H1 (cell line): Measurements from ENCODE around the gene RAB34. TPM values are rescaled to one million over a fixed set of nuclear protein-coding genes. Genes with fewer than 3 reads are reported as not detected.

ENCODE experiments used
- CTCF ChIA-PET: fragments of 300-600 bp; sonication (Branson Sonifier 250); formaldehyde crosslinking; loops from one replicate; lab custom pipeline; 2021; ENCODE audit not compliant: partially characterized antibody; lab: Charles Lee
- POLR2A ChIA-PET: fragments of 300-600 bp; sonication (Branson Sonifier 250); formaldehyde crosslinking; loops from one replicate; lab custom pipeline; 2021; ENCODE audit warnings: inconsistent platforms; ENCODE audit not compliant: partially characterized antibody; lab: Charles Lee
- DNase-seq, 2 experiments: peaks; one replicate each; pipeline versions ENCODE4 v3.0.0 to v3.0.0-alpha.2; 2010 to 2022; ENCODE audit warnings: low spot score in 2 of 2, low read depth in 1 of 2, mixed read lengths in 1 of 2
- FAIRE-seq: peaks from 2 replicates; lab custom pipeline; 2011; peaks lifted over from hg19 to GRCh38; lab: Jason Lieb, UNC
- H2AFZ ChIP-seq: 2 replicates; pipeline ENCODE4 v1.8.1; 2012; ENCODE audit warnings: low read length, inconsistent platforms
- H2AK5ac ChIP-seq: 2 replicates; pipeline ENCODE4 v1.6.1; 2013; ENCODE audit warnings: low read depth, low read length
- H2BK120ac ChIP-seq: replicated peaks from 2 replicates; pipeline ENCODE3; 2013; ENCODE audit warnings: low read depth, low read length, inconsistent platforms
- H2BK12ac ChIP-seq: 2 replicates; pipeline ENCODE4 v1.6.1; 2013; ENCODE audit warnings: low read depth, low read length
- H2BK15ac ChIP-seq: 2 replicates; pipeline ENCODE4 v1.6.1; 2013; ENCODE audit warnings: low read length
- H2BK20ac ChIP-seq: 2 replicates; pipeline ENCODE4 v1.6.1; 2013; ENCODE audit warnings: low read length
- H2BK5ac ChIP-seq: 2 replicates; pipeline ENCODE4 v1.6.1; 2013; ENCODE audit warnings: low read depth, low read length
- H3K14ac ChIP-seq: 2 replicates; pipeline ENCODE4 v1.6.1; 2013; ENCODE audit warnings: inconsistent platforms; ENCODE audit not compliant: insufficient read length
- H3K18ac ChIP-seq: 2 replicates; pipeline ENCODE4 v1.6.1; 2013; ENCODE audit warnings: low read length; ENCODE audit errors: extremely low read depth
- H3K23ac ChIP-seq: 2 replicates; pipeline ENCODE4 v1.6.1; 2013; ENCODE audit warnings: inconsistent platforms; ENCODE audit not compliant: insufficient read length
- H3K23me2 ChIP-seq: 2 replicates; pipeline ENCODE4 v1.6.1; 2013; ENCODE audit warnings: low read depth, low read length
- H3K27ac ChIP-seq: 2 replicates; pipeline ENCODE4 v1.6.1; 2011; ENCODE audit warnings: low read depth, low read length, inconsistent platforms
- H3K27me3 ChIP-seq, 4 experiments: replicated peaks in 1 of 4; 1 replicate in 1 of 4; 2 replicates in 3 of 4; pipeline versions ENCODE4 v1.6.1 to v1.8.1; 2011 to 2013; ENCODE audit warnings: low read length in 3 of 4, mild to moderate bottlenecking in 3 of 4, inconsistent platforms in 2 of 4, mixed read lengths in 2 of 4, moderate library complexity in 1 of 4; ENCODE audit not compliant: control insufficient read depth in 3 of 4, insufficient read depth in 3 of 4; ENCODE audit errors: extremely low read depth in 1 of 4
- H3K36me3 ChIP-seq, 4 experiments: 2 replicates each; pipeline versions ENCODE4 v1.6.1 to v1.8.1; 2011 to 2013; ENCODE audit warnings: mild to moderate bottlenecking in 4 of 4, low read length in 3 of 4, moderate library complexity in 2 of 4, control low read depth in 1 of 4, inconsistent platforms in 1 of 4; ENCODE audit not compliant: insufficient read depth in 4 of 4, control insufficient read depth in 2 of 4
- H3K4ac ChIP-seq: replicated peaks from 2 replicates; pipeline ENCODE3; 2013; ENCODE audit warnings: low read length, low read depth, mixed read lengths, inconsistent platforms; ENCODE audit not compliant: insufficient read length
- H3K4me1 ChIP-seq, 4 experiments: replicated peaks in 1 of 4; 1 replicate in 1 of 4; 2 replicates in 3 of 4; pipeline versions ENCODE4 v1.6.1 to v1.8.1; 2011 to 2013; ENCODE audit warnings: low read length in 3 of 4, inconsistent platforms in 2 of 4, mixed read lengths in 1 of 4; ENCODE audit not compliant: insufficient read depth in 4 of 4, control insufficient read depth in 3 of 4
- H3K4me2 ChIP-seq, 2 experiments: 2 replicates each; pipeline versions ENCODE4 v1.6.1 to v1.8.1; 2011 to 2013; ENCODE audit warnings: low read depth in 2 of 2, low read length in 2 of 2, control low read depth in 1 of 2, inconsistent platforms in 1 of 2, mild to moderate bottlenecking in 1 of 2; ENCODE audit not compliant: insufficient read depth in 1 of 2
- H3K4me3 ChIP-seq, 4 experiments: fragments of 200-600, 300-600 bp in 1 of 4; sonication (generic), shearing (Covaris generic), sonication (Bioruptor Twin) in 1 of 4; 2 replicates each; pipeline versions ENCODE4 v1.5.1 to v1.8.1; 2011 to 2016; ENCODE audit warnings: low read length in 4 of 4, low read depth in 3 of 4, control low read depth in 2 of 4, inconsistent platforms in 2 of 4, mild to moderate bottlenecking in 2 of 4, mixed read lengths in 1 of 4, moderate library complexity in 1 of 4; ENCODE audit not compliant: insufficient read depth in 2 of 4; ENCODE audit errors: extremely low read depth in 1 of 4
- H3K56ac ChIP-seq: replicated peaks from 2 replicates; pipeline ENCODE3; 2013; ENCODE audit warnings: low read depth, mild to moderate bottlenecking, mixed read lengths, low read length, inconsistent platforms; ENCODE audit not compliant: insufficient read length
- H3K79me1 ChIP-seq: 2 replicates; pipeline ENCODE4 v1.6.1; 2013; ENCODE audit warnings: low read depth, low read length, control low read depth
- H3K79me2 ChIP-seq, 2 experiments: 2 replicates each; pipeline versions ENCODE4 v1.6.1 to v1.8.1; 2012 to 2013; ENCODE audit warnings: low read length in 2 of 2, mild to moderate bottlenecking in 2 of 2, inconsistent platforms in 1 of 2; ENCODE audit not compliant: insufficient read depth in 2 of 2, control insufficient read depth in 1 of 2
- H3K9ac ChIP-seq, 4 experiments: replicated peaks in 1 of 4; 1 replicate in 1 of 4; 2 replicates in 3 of 4; pipeline versions ENCODE4 v1.6.1 to v1.8.1; 2011 to 2013; ENCODE audit warnings: low read depth in 3 of 4, low read length in 3 of 4, control low read depth in 2 of 4, mild to moderate bottlenecking in 2 of 4, moderate library complexity in 2 of 4, inconsistent platforms in 1 of 4; ENCODE audit errors: extremely low read depth in 1 of 4
- H3K9me3 ChIP-seq, 2 experiments: 2 replicates each; pipeline versions ENCODE4 v1.6.1 to v1.8.1; 2012 to 2013; ENCODE audit warnings: mild to moderate bottlenecking in 2 of 2, moderate library complexity in 2 of 2, control low read depth in 1 of 2, inconsistent platforms in 1 of 2, low read depth in 1 of 2, low read length in 1 of 2, mixed read lengths in 1 of 2; ENCODE audit not compliant: insufficient read depth in 2 of 2
- H4K20me1 ChIP-seq, 2 experiments: replicated peaks in 1 of 2; 2 replicates each; pipeline versions ENCODE3 to v1.8.1; 2011 to 2013; ENCODE audit warnings: inconsistent platforms in 2 of 2, low read length in 2 of 2, mild to moderate bottlenecking in 1 of 2; ENCODE audit not compliant: insufficient read depth in 2 of 2, control insufficient read depth in 1 of 2
- H4K5ac ChIP-seq: 2 replicates; pipeline ENCODE4 v1.6.1; 2013; ENCODE audit warnings: low read length, low read depth, mixed read lengths, inconsistent platforms; ENCODE audit not compliant: insufficient read length
- H4K8ac ChIP-seq: 2 replicates; pipeline ENCODE4 v1.8.0; 2013; ENCODE audit warnings: mild to moderate bottlenecking, moderate library complexity, low read length, inconsistent platforms; ENCODE audit not compliant: insufficient read depth; ENCODE audit errors: extremely low read depth
- H4K91ac ChIP-seq: replicated peaks from 2 replicates; pipeline ENCODE3; 2013; ENCODE audit warnings: low read length, mixed read lengths, inconsistent platforms; ENCODE audit not compliant: insufficient read length
- BCL11A ChIP-seq, 2 experiments: IDR thresholded peaks; one replicate each; pipeline ENCODE4 v1.6.1; 2011; ENCODE audit warnings: low read depth in 2 of 2, low read length in 2 of 2, mild to moderate bottlenecking in 2 of 2
- WGBS, 2 experiments: shearing (Covaris generic) in 1 of 2; methylation state at CpG; one replicate each; pipeline versions ENCODE4 v1.1.6 to v1.1.7; 2013 to 2015; ENCODE audit warnings: low lambda C conversion rate in 2 of 2, mixed read lengths in 2 of 2, inconsistent platforms in 1 of 2, low coverage in 1 of 2, missing lambda C conversion rate in 1 of 2; ENCODE audit not compliant: insufficient replicate concordance in 2 of 2, insufficient coverage in 1 of 2, insufficient read length in 1 of 2; ENCODE audit errors: extremely low coverage in 1 of 2, missing lambda C conversion rate in 1 of 2; 5-methylcytosine and 5-hydroxymethylcytosine counted together
- polyA plus RNA-seq, 7 experiments: library from polyadenylated mRNA; depleted of rRNA in 3 of 7; stranded (reverse) in 5 of 7; unstranded in 2 of 7; fragments of >200 nt in 5 of 7; fragments of 200-250 nt in 2 of 7; gene quantifications; 1 replicate in 5 of 7; 2 replicates in 1 of 7; 4 replicates in 1 of 7; pipeline versions ENCODE4 v1.2.1 to v1.2.3, GENCODE V29; 2011 to 2013; ENCODE audit warnings: missing spikeins in 2 of 7, mixed read lengths in 2 of 7
- total RNA-seq: library from RNA; stranded (reverse); fragmentation: NEBNext Ultra II Directional; extraction: Animal tissue kit (Norgen Biotek cat#: 25700); gene quantifications from 2 replicates; pipeline ENCODE4 v1.2.1, GENCODE V29; 2021

The RAB34 gene
- total and polyA plus RNA-seq, 2 of the 8 experiments (the other 6 are each of a cell fraction or from before 2014, with no cell fraction given) = 237 to 305 TPM

DNA sequence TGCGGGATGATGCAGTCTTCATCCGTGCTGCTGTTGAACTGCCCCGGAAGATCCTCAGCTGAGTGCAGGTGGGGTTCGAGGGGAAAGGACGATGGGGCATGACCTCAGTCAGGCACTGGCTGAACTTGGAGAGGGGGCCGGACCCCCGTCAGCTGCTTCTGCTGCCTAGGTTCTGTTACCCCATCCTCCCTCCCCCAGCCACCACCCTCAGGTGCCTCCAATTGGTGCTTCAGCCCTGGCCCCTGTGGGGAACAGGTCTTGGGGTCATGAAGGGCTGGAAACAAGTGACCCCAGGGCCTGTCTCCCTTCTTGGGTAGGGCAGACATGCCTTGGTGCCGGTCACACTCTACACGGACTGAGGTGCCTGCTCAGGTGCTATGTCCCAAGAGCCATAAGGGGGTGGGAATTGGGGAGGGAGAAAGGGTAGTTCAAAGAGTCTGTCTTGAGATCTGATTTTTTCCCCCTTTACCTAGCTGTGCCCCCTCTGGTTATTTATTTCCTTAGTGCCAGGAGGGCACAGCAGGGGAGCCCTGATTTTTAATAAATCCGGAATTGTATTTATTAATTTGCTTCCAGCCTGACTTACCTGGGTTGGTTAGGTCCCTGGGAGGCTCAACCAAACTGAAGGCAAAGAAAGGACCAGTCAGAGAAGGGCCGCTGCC lies 32.0 kb upstream of the RAB34 start:
- H2BK12ac ChIP-seq = no peak overlapping the region
- ChIA-PET CTCF (interaction anchor here (0.6 to 11.7 kb wide), 30 partner anchors 10 to 396 kb away, joined by 3 to 316 read pairs (median 4); partner anchors contain the start of genes FLOT2, NEK8, RPL23A and TLCD1), POLR2A (interaction anchor here (0.6 to 15.3 kb wide), 19 partner anchors 7 to 200 kb away, joined by 3 to 813 read pairs (median 4); partner anchors contain the start of genes FAM222B, NEK8, PROCA1 and RAB34)
- H3K4me3 ChIP-seq = no peak overlapping the region
- peaks cover 16 to 40% of the 10 kb centered on the region in 2 experiments for H3K79me2 ChIP-seq
- H3K4me2 ChIP-seq = no peak overlapping the region
- peaks cover 30 to 56% (median 33%) of the 10 kb centered on the region in 4 experiments for H3K36me3 ChIP-seq
- no peak overlapping the region for H3K4ac ChIP-seq
- no peak overlapping the region for H3K14ac ChIP-seq
- H2AFZ ChIP-seq = no peak overlapping the region
- no peak overlapping the region for H2BK120ac ChIP-seq
- WGBS, 2 experiments = 66% methylated on average over 11 of the region's 11 CpGs; no CpG with 5 or more reads in 1 of the 2 experiments
- 0 out of 2 replicates have a peak overlapping the region, but pooled peaks have one; percentile 6 for H3K27ac ChIP-seq
- peaks cover 14% of the 10 kb centered on the region for H3K79me1 ChIP-seq
- FAIRE-seq = no peak
- no peak overlapping the region for H4K8ac ChIP-seq
- H4K91ac ChIP-seq = no peak overlapping the region
- H3K18ac ChIP-seq = no peak overlapping the region
- H3K4me1 ChIP-seq = peaks cover 0 to 30% (median 24%) of the 10 kb centered on the region in 4 experiments; a peak in 6 of 7 replicates
- no peak overlapping the region for H2BK15ac ChIP-seq
- H3K23ac ChIP-seq = no peak overlapping the region
- no peak overlapping the region for H2AK5ac ChIP-seq
- H2BK5ac ChIP-seq = no peak overlapping the region
- H3K9me3 ChIP-seq = no peaks in the 10 kb centered on the region
- no peak for DNase-seq
- H4K5ac ChIP-seq = no peak overlapping the region
- H4K20me1 ChIP-seq = peaks cover 30 to 34% of the 10 kb centered on the region in 2 experiments
- peaks cover 18% of the 10 kb centered on the region for H3K23me2 ChIP-seq
- H3K27me3 ChIP-seq = no peaks in the 10 kb centered on the region
- H3K9ac ChIP-seq = no peak overlapping the region
- H3K56ac ChIP-seq = no peak overlapping the region
- no peak overlapping the region for H2BK20ac ChIP-seq
- no peak for TF ChIP-seq BCL11A (IDR thresholded peaks at IDR 0.05; ENCODE audit: low read depth in 2 of 2, low read length in 2 of 2)
